Colon (tissue), 2 donors: ENCODE results near the gene TMCO4.
"Not testable (repeated sequence)": the region's sequence is repeated elsewhere in the genome, so short reads cannot be mapped to it uniquely, and the experiment has no call there.

Source experiments
- FAIRE-seq: peaks from 2 replicates; lab custom pipeline; 2012; peaks lifted over from hg19 to GRCh38; lab: Jason Lieb, UNC
- donor health status: control.
- donor health status: control.

The TMCO4 gene

GRCh38 chr1:19812875-19813642, 13.3 kb upstream of the TMCO4 start:
- FAIRE-seq, result no peak

GRCh38 chr1:19811206-19811851, 11.6 kb upstream of the TMCO4 start:
- FAIRE-seq, result no peak

GRCh38 chr1:19809044-19809750, 9.5 kb upstream of the TMCO4 start:
- FAIRE-seq, result no peak

- FAIRE-seq, result no peak
These were observed 8.6 kb upstream of the TMCO4 start for GRCh38 chr1:19808351-19808750.

- no peak for FAIRE-seq
These were observed 5.1 kb upstream of the TMCO4 start for GRCh38 chr1:19804831-19805251.

GRCh38 chr1:19802269-19802668, 2.6 kb upstream of the TMCO4 start:
- FAIRE-seq, result no peak

- FAIRE-seq, result no peak
These were observed 524 bp upstream of the TMCO4 start for GRCh38 chr1:19800076-19800804.

- FAIRE-seq, result no peak
These were observed 1.1 kb downstream of the TMCO4 start for GRCh38 chr1:19798486-19799229.

- no peak for FAIRE-seq
These were observed 1.9 kb downstream of the TMCO4 start for GRCh38 chr1:19797827-19798226.

GRCh38 chr1:19794583-19794982, 5.1 kb downstream of the TMCO4 start:
- no peak for FAIRE-seq

GRCh38 chr1:19793360-19794046, 6.2 kb downstream of the TMCO4 start:
- no peak for FAIRE-seq

- no peak for FAIRE-seq
These were observed 7.3 kb downstream of the TMCO4 start for GRCh38 chr1:19792237-19793002.

- FAIRE-seq, result not testable (repeated sequence)
These were observed 9.4 kb downstream of the TMCO4 start for GRCh38 chr1:19790061-19790975.

GRCh38 chr1:19786988-19787423, 12.7 kb downstream of the TMCO4 start:
- FAIRE-seq, result no peak

GRCh38 chr1:19785660-19786059, 14.1 kb downstream of the TMCO4 start:
- FAIRE-seq, result no peak

- FAIRE-seq, result no peak
These were observed 19.3 kb downstream of the TMCO4 start for GRCh38 chr1:19780267-19780877.

- FAIRE-seq, result no peak
These were observed 22.8 kb downstream of the TMCO4 start for GRCh38 chr1:19776933-19777332.

- no peak for FAIRE-seq
These were observed 23.4 kb downstream of the TMCO4 start for GRCh38 chr1:19776287-19776686.

- no peak for FAIRE-seq
These were observed 23.9 kb downstream of the TMCO4 start for GRCh38 chr1:19775831-19776230.
